Measurements from ENCODE around the gene ZFAND2A.

- TF ChIP-seq CTCF (IDR thresholded peaks at IDR 0.05; ENCODE audit: control extremely low read depth in 1 of 3, insufficient read depth in 1 of 3, low read depth in 1 of 3, low read length in 3 of 3) (no peak), TCF12 (IDR thresholded peaks at IDR 0.05; ENCODE audit: low read depth, low read length) (no peak), USF2 (IDR thresholded peaks at IDR 0.05; ENCODE audit: low read length) (no peak), GABPA (IDR thresholded peaks at IDR 0.05; ENCODE audit: borderline replicate concordance, insufficient read depth, low read length) (no peak), SUZ12 (IDR thresholded peaks at IDR 0.05; ENCODE audit: low read length) (no peak), BRCA1 (IDR thresholded peaks at IDR 0.05; ENCODE audit: low read depth, low read length) (no peak), HDAC6 (IDR thresholded peaks at IDR 0.05; ENCODE audit: low read depth, low read length) (no peak)
Observed at GRCh38 chr7:1114088-1114487, 45.9 kb downstream of the ZFAND2A start.
